Naive B cell (primary cell): ENCODE measurements around the gene TAPBP. TPM values are rescaled to one million over a fixed set of nuclear protein-coding genes. Genes with fewer than 3 reads are reported as not detected.
"Not testable (repeated sequence)": the region's sequence is repeated elsewhere in the genome, so short reads cannot be mapped to it uniquely, and the experiment has no call there.

Source experiments
- ATAC-seq, 2 donors: fragments of 150-1000 bp; cut with Tn5 transposase; 2 replicates each; pipeline ENCODE4 v1.10.0; 2021; ENCODE audit warnings: low read depth in 2 of 2, mild to moderate bottlenecking in 2 of 2, moderate library complexity in 2 of 2
- DNase-seq: peaks from one replicate; pipeline ENCODE4 v3.0.0; 2022
- H3K27ac Mint-ChIP-seq, 6 donors: one replicate each; pipeline ENCODE4 v1.8.0; 2020 to 2022; ENCODE audit warnings: mild to moderate bottlenecking in 6 of 6, mixed read lengths in 6 of 6, moderate library complexity in 5 of 6, inconsistent platforms in 2 of 6
- H3K27me3 Mint-ChIP-seq, 3 donors: one replicate each; pipeline ENCODE4 v1.8.0; 2021 to 2022; ENCODE audit warnings: mixed read lengths in 3 of 3, mild to moderate bottlenecking in 1 of 3
- H3K36me3 Mint-ChIP-seq, 2 donors: one replicate each; pipeline ENCODE4 v1.8.0; 2020 to 2022; ENCODE audit warnings: mixed read lengths in 2 of 2, inconsistent platforms in 1 of 2, mild to moderate bottlenecking in 1 of 2
- H3K4me1 Mint-ChIP-seq, 3 donors: one replicate each; pipeline ENCODE4 v1.8.0; 2020 to 2022; ENCODE audit warnings: mixed read lengths in 3 of 3, inconsistent platforms in 1 of 3, mild to moderate bottlenecking in 1 of 3, moderate library complexity in 1 of 3
- H3K4me3 Mint-ChIP-seq, 8 donors: one replicate each; pipeline ENCODE4 v1.8.0; 2020 to 2022; ENCODE audit warnings: mild to moderate bottlenecking in 8 of 8, mixed read lengths in 8 of 8, moderate library complexity in 8 of 8, inconsistent platforms in 2 of 8
- H3K9me3 Mint-ChIP-seq, 7 donors: one replicate each; pipeline ENCODE4 v1.8.0; 2020 to 2022; ENCODE audit warnings: mixed read lengths in 7 of 7, mild to moderate bottlenecking in 5 of 7, inconsistent platforms in 2 of 7, moderate library complexity in 1 of 7
- polyA plus RNA-seq, 6 donors: library from polyadenylated mRNA; unstranded; fragments of 300-500 nt; fragmentation: Illumina TruSeq; gene quantifications; one replicate each; pipeline ENCODE4 v1.2.3, GENCODE V29; 2021; ENCODE audit warnings: low read depth in 6 of 6

TAPBP gene
- polyA plus RNA-seq, 6 donors from 2014 or later, result 450 to 564 (median 508) TPM

DNA sequence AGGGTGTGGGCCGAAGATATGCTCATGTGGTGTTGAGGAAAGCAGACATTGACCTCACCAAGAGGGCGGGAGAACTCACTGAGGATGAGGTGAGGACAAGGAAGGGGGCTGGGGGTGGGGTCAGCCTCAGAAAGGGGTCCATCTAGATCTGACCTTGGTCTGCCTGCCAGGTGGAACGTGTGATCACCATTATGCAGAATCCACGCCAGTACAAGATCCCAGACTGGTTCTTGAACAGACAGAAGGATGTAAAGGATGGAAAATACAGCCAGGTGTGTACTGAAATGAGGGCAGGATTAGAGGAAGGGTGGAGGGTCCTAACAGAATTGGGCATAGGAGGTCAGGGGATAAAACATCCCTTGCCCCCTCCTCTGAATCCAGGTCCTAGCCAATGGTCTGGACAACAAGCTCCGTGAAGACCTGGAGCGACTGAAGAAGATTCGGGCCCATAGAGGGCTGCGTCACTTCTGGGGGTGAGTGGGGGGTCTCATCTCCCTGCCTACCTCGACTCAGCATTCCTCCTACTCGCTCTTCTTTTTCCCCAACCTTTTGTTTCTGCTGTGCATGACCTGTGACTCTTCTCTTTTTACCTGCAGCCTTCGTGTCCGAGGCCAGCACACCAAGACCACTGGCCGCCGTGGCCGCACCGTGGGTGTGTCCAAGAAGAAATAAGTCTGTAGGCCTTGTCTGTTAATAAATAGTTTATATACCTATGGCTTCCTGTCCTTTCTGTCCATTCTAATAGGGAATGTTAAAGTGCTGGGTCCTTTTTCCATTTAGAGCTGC lies 37.9 kb downstream of the TAPBP start:
- peak overlapping the region; percentile 59 to 96 (median 92) for H3K27ac Mint-ChIP-seq
- not testable (repeated sequence) for H3K27me3 Mint-ChIP-seq, DNase-seq, H3K36me3 Mint-ChIP-seq, ATAC-seq, H3K9me3 Mint-ChIP-seq
- peaks cover 54 to 80% (median 79%) of the 10 kb centered on the region in 3 donors for H3K4me1 Mint-ChIP-seq
- peak overlapping the region; percentile 85 to 95 (median 92) for H3K4me3 Mint-ChIP-seq

DNA sequence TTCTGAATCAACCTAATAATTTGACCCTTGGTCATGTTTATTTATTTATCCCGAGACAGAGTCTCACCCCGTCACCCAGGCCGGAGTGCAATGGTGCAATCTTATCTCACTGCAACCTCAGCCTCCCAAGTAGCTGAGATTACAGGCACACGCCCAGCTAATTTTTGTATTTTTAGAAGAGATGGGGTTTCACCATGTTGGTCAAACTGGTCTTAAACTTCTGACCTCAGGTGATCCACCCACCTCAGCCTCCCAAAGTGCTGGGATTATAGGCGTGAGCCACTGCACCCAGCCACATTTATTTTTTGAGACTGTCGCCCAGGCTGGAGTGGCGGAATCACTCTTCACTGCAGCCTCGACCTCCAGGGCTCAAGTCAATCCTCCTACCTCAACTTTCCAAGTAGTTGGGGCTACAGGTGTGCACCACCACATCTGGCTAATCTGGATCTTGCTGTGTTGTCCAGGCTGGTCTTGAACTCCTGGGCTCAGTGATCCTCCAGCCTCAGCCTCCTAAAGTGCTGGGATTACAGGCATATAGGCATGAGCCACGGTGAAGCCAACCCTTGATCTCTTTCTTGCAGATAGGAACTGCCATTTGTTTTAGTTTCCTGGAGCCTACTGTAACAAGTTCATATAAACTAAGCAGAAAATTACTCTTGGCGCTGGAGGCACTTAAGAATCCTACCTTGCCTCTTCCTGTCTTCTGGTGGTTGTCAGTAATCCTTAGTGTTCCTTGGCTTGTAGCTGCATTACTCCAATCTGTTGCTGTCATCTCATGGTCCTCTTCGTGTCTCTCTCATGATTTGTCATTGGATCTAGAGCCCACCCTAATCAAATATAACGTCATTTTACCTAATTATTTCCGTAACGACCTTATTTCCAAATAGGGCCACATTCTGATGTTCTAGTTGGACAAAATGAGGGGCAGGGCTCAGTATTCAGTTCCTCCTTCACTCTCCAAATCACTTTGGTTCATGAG lies 39.7 kb downstream of the TAPBP start:
- no peak for DNase-seq
- Mint-ChIP-seq H3K36me3 (peaks cover 4 to 8% of the 10 kb centered on the region in 2 donors), H3K27me3 (no peaks in the 10 kb centered on the region), H3K27ac (peak overlapping the region in 4 of 6 donors; percentile 36 to 99 (median 96)), H3K4me1 (peaks cover 62 to 85% (median 81%) of the 10 kb centered on the region in 3 donors), H3K4me3 (peak overlapping the region; percentile 26 to 99 (median 92)), H3K9me3 (no peaks in the 10 kb centered on the region)
- no peak for ATAC-seq

GRCh38 chr6:33273129-33273923 lies 40.6 kb downstream of the TAPBP start:
- Mint-ChIP-seq H3K27me3 (no peaks in the 10 kb centered on the region), H3K9me3 (no peaks in the 10 kb centered on the region), H3K27ac (peak overlapping the region in 5 of 6 donors; percentile 96 to 99 (median 99)), H3K36me3 (peaks cover 4 to 15% of the 10 kb centered on the region in 2 donors), H3K4me3 (peak overlapping the region; percentile 89 to 99 (median 98)), H3K4me1 (peaks cover 61 to 77% (median 76%) of the 10 kb centered on the region in 3 donors)
- ATAC-seq (no peak), DNase-seq (no peak)

GRCh38 chr6:33272275-33273128 lies 41.4 kb downstream of the TAPBP start:
- peak in 1 of 2 donors; percentile 0 for ATAC-seq
- Mint-ChIP-seq H3K4me3 (peak overlapping the region; percentile 89 to 99 (median 98)), H3K27me3 (no peaks in the 10 kb centered on the region), H3K36me3 (peaks cover 11 to 23% of the 10 kb centered on the region in 2 donors), H3K9me3 (no peaks in the 10 kb centered on the region), H3K4me1 (peaks cover 54 to 71% (median 68%) of the 10 kb centered on the region in 3 donors), H3K27ac (peak overlapping the region; percentile 96 to 99 (median 99))
- no peak for DNase-seq

- Mint-ChIP-seq H3K9me3 (no peaks in the 10 kb centered on the region), H3K36me3 (peaks cover 16 to 32% of the 10 kb centered on the region in 2 donors), H3K27me3 (no peaks in the 10 kb centered on the region), H3K4me1 (peaks cover 51 to 70% (median 66%) of the 10 kb centered on the region in 3 donors), H3K27ac (peak within 1 kb of the TSS; percentile 96 to 99 (median 99)), H3K4me3 (peak within 1 kb of the TSS; percentile 89 to 99 (median 98))
- DNase-seq (peak; percentile 91), ATAC-seq (peak; percentile 89 to 90)
Measured at GRCh38 chr6:33271468-33272274, 42.2 kb downstream of the TAPBP start, which contains the start of the genes RPS18 and VPS52. Gene RPS18, plus strand, starts transcription at chr6:33272075. Its CDS starts 45 bp downstream, at chr6:33272120. Gene VPS52, minus strand, starts transcription at chr6:33271876. Its CDS starts 201 bp downstream, at chr6:33271675.

- H3K4me1 Mint-ChIP-seq, result peaks cover 45 to 65% (median 60%) of the 10 kb centered on the region in 3 donors
- no peaks in the 10 kb centered on the region for H3K9me3 Mint-ChIP-seq
- peak overlapping the region; percentile 89 to 99 (median 98) for H3K4me3 Mint-ChIP-seq
- no peaks in the 10 kb centered on the region for H3K27me3 Mint-ChIP-seq
- peak; percentile 23 to 36 for ATAC-seq
- H3K36me3 Mint-ChIP-seq, result peaks cover 20 to 37% of the 10 kb centered on the region in 2 donors
- no peak for DNase-seq
- H3K27ac Mint-ChIP-seq, result peak overlapping the region; percentile 96 to 99 (median 99)
Measured at GRCh38 chr6:33271117-33271467, 42.8 kb downstream of the TAPBP start.

DNA sequence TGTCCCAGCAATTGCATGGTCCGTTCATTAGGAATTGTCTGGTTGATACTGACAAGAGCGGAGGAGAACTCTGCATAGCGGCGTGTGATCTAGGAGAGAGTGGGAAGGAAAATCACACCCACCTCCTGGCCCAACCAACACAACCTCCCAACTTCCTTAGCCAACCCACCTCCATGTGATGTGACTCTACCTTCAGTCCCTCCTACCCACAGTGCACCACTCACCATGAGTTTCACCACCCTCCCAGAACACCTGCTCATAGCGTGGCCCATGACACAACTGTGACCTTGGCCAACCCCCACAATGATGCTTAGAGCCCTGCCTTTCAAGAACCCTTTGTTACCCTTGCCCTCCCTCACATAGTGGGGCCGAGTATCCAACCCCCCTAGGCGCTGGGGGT lies 49.9 kb downstream of the TAPBP start:
- ATAC-seq, result no peak
- Mint-ChIP-seq H3K27me3 (no peaks in the 10 kb centered on the region), H3K27ac (peak overlapping the region in 2 of 6 donors; percentile 60 to 93), H3K9me3 (no peaks in the 10 kb centered on the region), H3K36me3 (peaks cover 23 to 29% of the 10 kb centered on the region in 2 donors), H3K4me1 (peaks cover 1 to 8% (median 5%) of the 10 kb centered on the region in 3 donors), H3K4me3 (peak overlapping the region in 1 of 8 donors; percentile 78)
- DNase-seq, result no peak

- Mint-ChIP-seq H3K36me3 (peaks cover 14 to 16% of the 10 kb centered on the region in 2 donors), H3K27ac (peak overlapping the region in 2 of 6 donors; percentile 12 to 17)
- not testable (repeated sequence) for H3K4me3 Mint-ChIP-seq, H3K9me3 Mint-ChIP-seq, H3K4me1 Mint-ChIP-seq, DNase-seq, H3K27me3 Mint-ChIP-seq, ATAC-seq
Measured at GRCh38 chr6:33262490-33262889, 51.4 kb downstream of the TAPBP start.

DNA sequence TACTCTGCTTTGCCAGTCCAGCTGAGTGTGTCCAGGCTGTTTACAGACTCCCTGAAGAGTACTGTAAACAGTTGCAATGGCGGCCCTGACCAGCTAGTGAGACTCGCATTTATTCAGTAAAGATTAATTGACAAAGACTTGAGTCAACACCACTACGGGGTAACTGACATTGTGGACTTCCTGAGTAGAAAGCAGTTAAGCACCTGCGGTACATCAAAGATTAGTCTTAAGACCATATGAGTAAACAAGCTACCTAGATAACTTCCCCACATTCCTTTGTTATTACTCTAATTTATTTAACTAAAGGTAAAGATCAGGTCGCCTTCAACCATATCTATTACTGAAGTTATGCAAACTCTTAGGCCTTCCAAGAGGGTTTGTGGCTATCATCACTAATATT lies 54.8 kb downstream of the TAPBP start:
- Mint-ChIP-seq H3K36me3 (peaks cover 0 to 7% of the 10 kb centered on the region in 2 donors), H3K4me3 (no peak overlapping the region), H3K27me3 (no peaks in the 10 kb centered on the region), H3K9me3 (no peaks in the 10 kb centered on the region), H3K4me1 (peaks cover 0 to 5% (median under 1%) of the 10 kb centered on the region in 3 donors), H3K27ac (no peak overlapping the region)
- no peak for DNase-seq
- ATAC-seq, result no peak

- no peak for ATAC-seq
- Mint-ChIP-seq H3K4me3 (no peak overlapping the region), H3K36me3 (peaks cover 5 to 7% of the 10 kb centered on the region in 2 donors), H3K27me3 (no peaks in the 10 kb centered on the region), H3K27ac (no peak overlapping the region), H3K4me1 (peaks cover 13 to 21% (median 19%) of the 10 kb centered on the region in 3 donors), H3K9me3 (no peaks in the 10 kb centered on the region)
- DNase-seq, result no peak
Measured at GRCh38 chr6:33254591-33254990, 59.3 kb downstream of the TAPBP start.

- DNase-seq (no peak), ATAC-seq (no peak)
- no peak overlapping the region for H3K4me3 Mint-ChIP-seq
- no peaks in the 10 kb centered on the region for H3K27me3 Mint-ChIP-seq
- H3K4me1 Mint-ChIP-seq, result peaks cover 20 to 40% (median 37%) of the 10 kb centered on the region in 3 donors
- H3K9me3 Mint-ChIP-seq, result no peaks in the 10 kb centered on the region
- peaks cover 5 to 7% of the 10 kb centered on the region in 2 donors for H3K36me3 Mint-ChIP-seq
- H3K27ac Mint-ChIP-seq, result peak overlapping the region in 1 of 6 donors; percentile 71
Measured at GRCh38 chr6:33252759-33253158, 61.1 kb downstream of the TAPBP start.
